ENCODE results near the gene CTDP1.
"Not testable (repeated sequence)": the region's sequence is repeated elsewhere in the genome, so short reads cannot be mapped to it uniquely, and the experiment has no call there.

Gene CTDP1

GRCh38 chr18:79740521-79741361 lies 61.1 kb downstream of the CTDP1 start:
- no peak for DNase-seq (ENCODE audit: low read depth in 2 of 2)

- DNase-seq (ENCODE audit: low read depth in 2 of 2): no peak
These were observed 61.7 kb downstream of the CTDP1 start for GRCh38 chr18:79741362-79741700.

GRCh38 chr18:79742076-79742475 lies 62.5 kb downstream of the CTDP1 start:
- no peak for DNase-seq (ENCODE audit: low read depth in 2 of 2)

DNA sequence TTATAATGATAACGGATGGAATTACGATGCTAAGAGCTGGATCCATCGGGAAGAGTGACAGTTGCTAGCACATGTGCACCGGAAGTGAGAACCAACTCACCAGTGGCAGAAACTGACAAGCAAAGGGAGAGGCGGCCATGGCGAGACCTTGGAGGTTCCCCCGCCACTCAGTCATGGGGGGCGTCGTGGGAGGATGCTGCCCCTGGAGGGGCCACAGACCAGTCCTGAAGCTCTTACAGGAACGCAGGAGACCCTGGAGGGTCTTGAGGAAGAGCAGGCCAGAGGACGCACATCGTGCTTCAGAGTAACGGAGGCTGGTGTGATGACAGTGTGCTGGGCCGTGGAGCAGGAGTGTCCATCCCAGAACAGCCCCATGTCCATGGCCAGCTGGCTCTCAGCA lies 65.0 kb downstream of the CTDP1 start:
- no peak for DNase-seq (ENCODE audit: low read depth in 2 of 2)

DNA sequence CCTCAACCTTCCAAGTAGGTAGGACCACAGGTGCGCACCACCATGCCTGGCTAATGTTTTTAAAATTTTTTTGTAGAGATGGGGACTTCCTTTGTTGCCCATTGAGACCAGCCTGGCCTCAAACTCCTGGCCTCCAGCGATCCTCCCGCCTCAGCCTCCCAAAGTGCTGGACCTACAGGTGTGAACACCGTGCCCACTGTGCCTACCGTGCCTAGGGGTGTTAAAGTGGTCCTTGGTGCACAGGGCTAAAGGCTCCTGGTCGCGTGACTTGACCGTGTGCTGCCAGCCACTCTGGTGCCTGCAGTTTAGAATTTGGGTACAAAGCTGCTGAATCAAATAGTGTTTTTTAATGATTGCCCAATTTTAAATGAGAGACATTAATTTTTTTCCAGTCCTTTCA lies 67.1 kb downstream of the CTDP1 start:
- no peak for DNase-seq (ENCODE audit: low read depth in 2 of 2)

GRCh38 chr18:79747156-79747845 lies 67.7 kb downstream of the CTDP1 start:
- DNase-seq (ENCODE audit: low read depth in 2 of 2): no peak

GRCh38 chr18:79748321-79749180 lies 68.9 kb downstream of the CTDP1 start:
- no peak for DNase-seq (ENCODE audit: low read depth in 2 of 2)

DNA sequence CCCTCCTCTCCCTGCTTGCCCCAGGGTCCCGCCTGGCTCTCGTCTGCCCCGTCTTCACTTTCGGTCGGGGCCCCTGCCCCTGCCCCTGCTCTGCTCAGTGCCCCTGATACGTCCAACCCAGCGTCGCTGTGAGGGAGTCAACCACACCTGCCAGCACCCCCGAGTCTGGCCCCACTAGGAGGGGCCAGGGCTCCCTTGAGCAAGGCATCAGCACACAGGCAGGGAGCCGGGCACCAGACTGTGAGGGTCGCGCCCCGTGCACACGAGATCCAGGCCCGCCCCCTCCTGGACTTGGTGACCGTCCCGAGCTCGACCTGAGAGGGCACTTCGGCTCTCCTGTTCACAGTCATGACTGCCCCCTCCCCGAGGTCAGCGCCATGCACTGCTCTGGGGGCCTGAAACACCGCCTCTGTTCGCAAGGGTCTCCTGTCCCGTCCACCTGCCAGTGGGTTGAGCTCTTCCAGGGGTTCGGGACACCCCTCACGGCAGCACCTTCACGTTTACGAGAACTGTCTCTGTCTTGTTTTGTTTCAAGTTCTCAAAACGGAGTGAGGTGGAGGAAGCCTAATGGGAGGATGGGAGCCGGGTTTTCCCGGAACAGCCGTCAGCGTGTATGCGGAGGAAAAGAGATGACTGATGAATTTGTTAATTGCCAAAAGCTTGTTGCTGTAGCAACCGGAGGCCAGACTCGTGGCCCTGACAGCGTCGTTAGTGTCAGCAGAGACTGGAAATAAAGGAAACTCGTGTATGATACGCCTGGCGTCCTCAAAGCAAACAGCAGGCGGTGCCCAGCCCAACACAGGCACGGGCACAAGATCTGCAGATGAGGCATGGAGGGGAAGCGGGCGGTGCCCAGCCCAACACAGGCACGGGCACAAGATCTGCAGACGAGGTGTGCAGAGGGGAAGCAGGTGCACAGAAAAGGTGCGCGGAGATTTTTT lies 69.9 kb downstream of the CTDP1 start:
- DNase-seq (ENCODE audit: low read depth in 2 of 2): no peak

- no peak for DNase-seq (ENCODE audit: low read depth in 2 of 2)
These were observed 71.5 kb downstream of the CTDP1 start for GRCh38 chr18:79750980-79751571.

- DNase-seq (ENCODE audit: low read depth in 2 of 2): not testable (repeated sequence)
These were observed 72.4 kb downstream of the CTDP1 start for GRCh38 chr18:79751918-79752578.

DNA sequence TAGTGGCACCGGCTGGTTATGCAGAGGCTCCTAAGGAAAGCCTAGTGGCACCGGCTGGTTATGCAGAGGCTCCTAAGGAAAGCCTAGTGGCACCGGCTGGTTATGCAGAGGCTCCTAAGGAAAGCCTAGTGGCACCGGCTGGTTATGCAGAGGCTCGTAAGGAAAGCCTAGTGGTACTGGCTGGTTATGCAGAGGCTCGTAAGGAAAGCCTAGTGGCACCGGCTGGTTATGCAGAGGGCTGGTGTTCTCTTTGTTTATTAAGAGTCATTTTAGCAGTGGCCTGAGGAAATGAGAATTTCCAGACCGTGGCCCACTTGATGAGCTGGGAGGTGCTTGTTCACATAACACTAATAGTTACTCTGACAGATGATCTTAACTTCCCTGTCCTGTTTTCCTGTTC lies 73.3 kb downstream of the CTDP1 start:
- DNase-seq (ENCODE audit: low read depth in 2 of 2): not testable (repeated sequence)

DNA sequence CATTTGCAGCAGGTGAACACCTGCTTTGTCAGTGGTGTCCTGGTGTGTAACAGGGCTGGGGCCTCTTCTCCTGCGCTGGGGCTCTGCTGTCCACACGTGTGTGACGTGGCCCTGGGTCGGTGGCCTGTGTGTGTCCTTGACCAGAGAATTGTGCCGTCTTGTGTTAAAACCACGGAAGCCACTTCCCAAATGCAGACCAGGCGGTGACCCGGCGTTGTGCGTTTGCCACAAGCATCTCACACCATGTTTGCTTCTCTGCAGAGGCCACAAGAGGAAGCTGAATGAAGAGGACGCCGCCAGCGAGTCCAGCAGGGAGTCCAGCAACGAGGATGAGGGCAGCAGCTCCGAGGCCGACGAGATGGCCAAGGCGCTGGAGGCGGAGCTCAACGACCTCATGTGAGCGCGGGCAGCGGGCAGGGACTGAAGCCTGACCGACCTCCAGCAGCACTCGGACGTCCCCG lies 73.8 kb downstream of the CTDP1 start:
- no peak for DNase-seq (ENCODE audit: low read depth in 2 of 2)

- no peak for DNase-seq (ENCODE audit: low read depth in 2 of 2)
These were observed 74.6 kb downstream of the CTDP1 start for GRCh38 chr18:79754022-79754761.

- DNase-seq (ENCODE audit: low read depth in 2 of 2): no peak
These were observed 75.3 kb downstream of the CTDP1 start for GRCh38 chr18:79754831-79755351.

- DNase-seq (ENCODE audit: low read depth in 2 of 2): no peak
These were observed 76.0 kb downstream of the CTDP1 start for GRCh38 chr18:79755496-79756142.

DNA sequence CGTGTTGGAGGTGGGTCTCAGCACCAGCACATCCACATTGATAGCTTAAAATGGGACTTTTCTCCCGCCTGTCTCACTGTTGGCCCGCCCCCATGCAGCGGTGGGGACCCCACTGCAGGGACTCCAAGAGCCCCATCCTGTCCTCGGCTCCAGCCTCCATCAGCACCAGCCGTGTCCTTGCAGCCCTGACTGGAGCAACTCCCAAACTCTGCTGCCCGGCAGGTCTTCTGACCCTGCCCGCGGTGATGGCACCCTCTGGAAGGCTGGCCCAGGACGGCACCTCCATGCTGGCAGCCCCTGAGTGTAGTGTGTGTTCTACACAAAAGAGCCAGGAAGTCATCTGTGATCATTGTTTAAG lies 76.5 kb downstream of the CTDP1 start:
- DNase-seq (ENCODE audit: low read depth in 2 of 2): no peak

GRCh38 chr18:79756826-79757225 lies 77.2 kb downstream of the CTDP1 start:
- DNase-seq (ENCODE audit: low read depth in 2 of 2): no peak

DNA sequence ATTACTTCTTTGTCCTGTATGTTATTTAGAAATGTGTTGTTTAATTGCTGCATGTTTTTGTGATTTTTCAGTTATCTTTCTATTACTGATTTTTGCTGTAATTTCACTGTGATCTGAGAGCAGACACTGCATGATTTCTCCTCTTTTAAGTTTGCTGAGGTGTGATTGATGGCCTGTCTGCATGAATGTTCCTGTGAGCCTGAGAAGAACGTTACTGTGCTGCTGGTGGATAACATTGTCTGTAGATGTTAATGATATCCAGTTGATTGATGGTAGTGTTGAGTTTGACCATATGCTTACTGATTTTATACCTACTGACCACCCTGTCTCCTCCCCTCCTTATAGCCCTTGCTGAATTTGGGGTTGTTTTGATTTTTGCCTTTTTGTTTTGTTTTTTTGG lies 80.7 kb downstream of the CTDP1 start:
- DNase-seq (ENCODE audit: low read depth in 2 of 2): no peak

DNA sequence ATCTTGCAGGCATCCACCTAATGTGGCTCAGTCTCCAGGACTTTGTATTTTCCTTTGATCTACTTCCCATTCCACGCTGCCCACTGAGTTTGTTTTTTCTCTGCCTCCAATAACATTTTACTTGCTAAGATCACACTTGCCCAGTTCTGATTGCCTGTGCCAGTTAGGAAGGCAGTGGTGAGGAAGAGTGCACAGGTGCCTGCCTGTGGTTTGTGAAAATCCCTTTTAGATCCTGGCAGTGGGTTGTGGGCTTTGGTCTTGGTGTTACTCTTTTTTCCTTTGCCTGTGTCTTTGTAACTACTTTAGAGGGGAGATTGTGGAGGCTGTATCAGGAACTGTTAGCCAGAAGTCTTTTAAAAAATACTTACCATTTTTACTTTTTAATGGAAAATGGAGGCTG lies 81.3 kb downstream of the CTDP1 start:
- no peak for DNase-seq (ENCODE audit: low read depth in 2 of 2)

Measured in fibroblast of skin of left biceps (primary cell).